ENCODE measurements around the gene CCDC30.

- no peak for TF ChIP-seq CTCF (IDR thresholded peaks at IDR 0.05)
- no peak for TF ChIP-seq EZH2 (IDR thresholded peaks at IDR 0.05)
- no peak for TF ChIP-seq EZH2phosphoT487 (IDR thresholded peaks at IDR 0.05)
Observed at GRCh38 chr1:42469727-42470126, 6.6 kb downstream of the CCDC30 start.

Data from neural progenitor cell (in vitro differentiated cells).